GM18508 (cell line): ENCODE results near the gene TANC1.

Source experiments
- ATAC-seq: cut with Tn5 transposase; IDR thresholded peaks from one replicate; pipeline ENCODE4 v1.9.1; 2021; ENCODE audit warnings: moderate number of reproducible peaks; ENCODE audit not compliant: insufficient read depth, unreplicated experiment

The TANC1 gene

DNA sequence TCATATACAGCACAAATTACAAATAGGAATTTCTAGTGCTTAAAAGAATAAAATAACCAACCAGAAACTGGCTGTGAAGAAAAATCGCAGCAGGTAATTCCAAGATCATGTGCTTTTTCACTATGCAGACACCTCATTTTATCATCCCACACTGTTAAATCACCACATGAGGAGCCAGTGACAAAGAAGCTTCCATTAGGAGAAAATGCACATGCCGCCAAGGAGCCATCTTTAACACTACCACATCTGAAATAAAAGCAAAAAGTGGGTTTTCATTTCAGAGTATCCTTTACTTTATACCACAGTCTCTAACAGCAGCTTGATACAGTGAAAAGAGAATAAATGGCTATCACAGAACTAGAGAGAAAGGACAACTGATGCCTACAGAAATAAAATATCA, 311.3 kb downstream of the TANC1 start:
- no peak for ATAC-seq

DNA sequence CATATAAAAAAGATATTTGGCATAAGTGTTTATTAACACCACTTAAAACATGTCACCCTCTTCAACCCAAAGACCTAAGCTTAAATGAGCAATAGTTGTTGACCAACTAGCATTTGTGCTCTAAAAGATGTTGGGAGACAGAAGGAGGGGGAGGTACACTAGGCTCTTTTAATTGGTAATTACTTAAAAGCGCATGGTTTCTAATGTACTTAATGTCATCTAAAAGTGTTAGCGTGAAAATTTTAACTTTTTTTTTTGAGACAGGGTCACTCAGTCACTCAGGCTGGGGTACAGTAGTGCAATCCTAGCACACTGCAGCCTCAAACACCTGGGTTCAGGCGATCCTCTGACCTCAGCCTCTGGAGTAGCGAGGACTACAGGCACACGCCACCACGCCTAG, 312.6 kb downstream of the TANC1 start:
- ATAC-seq: no peak
